Stimulated activated memory B cell treated with anti-CD40 and anti-IgM and Interleukin-4, amounts not matched to agents 10 μg/mL and 1 μg/mL and 100 μg/mL, for 72 hours (primary cell): ENCODE measurements around the gene SERPINA12.
"Not testable (repeated sequence)": the region's sequence is repeated elsewhere in the genome, so short reads cannot be mapped to it uniquely, and the experiment has no call there.

Experiments used
- ATAC-seq: fragments of 150-1000 bp; cut with Tn5 transposase; 2 replicates; pipeline ENCODE4 v1.10.0; 2021
- H3K27ac Mint-ChIP-seq: one replicate; pipeline ENCODE4 v1.8.0; 2022; ENCODE audit warnings: mild to moderate bottlenecking, mixed read lengths
- H3K27me3 Mint-ChIP-seq: one replicate; pipeline ENCODE4 v1.8.0; 2022; ENCODE audit warnings: mixed read lengths
- H3K36me3 Mint-ChIP-seq: one replicate; pipeline ENCODE4 v1.8.0; 2022; ENCODE audit warnings: mixed read lengths
- H3K4me1 Mint-ChIP-seq: one replicate; pipeline ENCODE4 v1.8.0; 2022; ENCODE audit warnings: mixed read lengths
- H3K4me3 Mint-ChIP-seq: one replicate; pipeline ENCODE4 v1.8.0; 2022; ENCODE audit warnings: mild to moderate bottlenecking, moderate library complexity, mixed read lengths
- H3K9me3 Mint-ChIP-seq: one replicate; pipeline ENCODE4 v1.8.0; 2022; ENCODE audit warnings: mixed read lengths

The SERPINA12 gene

DNA sequence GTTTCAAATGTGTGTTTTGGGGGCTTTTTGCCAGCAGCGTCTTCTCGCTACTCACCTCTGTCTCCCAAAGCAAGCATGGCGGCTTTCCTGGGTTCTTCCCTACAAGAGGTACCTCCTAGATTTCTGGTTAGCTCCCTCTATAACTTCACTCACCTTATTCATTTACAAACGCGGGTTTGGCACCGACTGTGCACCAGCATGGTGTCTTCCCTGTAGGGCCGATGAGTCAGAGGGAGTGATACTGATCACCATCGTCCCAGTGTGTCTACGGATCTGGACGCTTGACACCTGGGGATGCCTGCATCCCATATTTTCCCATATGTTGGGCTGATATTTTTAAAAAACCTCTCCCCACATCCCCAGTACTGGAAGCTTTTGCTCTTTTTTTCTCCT lies 8.0 kb upstream of the SERPINA12 start:
- no peak for ATAC-seq
- H3K4me1 Mint-ChIP-seq: no peaks in the 10 kb centered on the region
- no peaks in the 10 kb centered on the region for H3K36me3 Mint-ChIP-seq
- peaks cover 15% of the 10 kb centered on the region for H3K9me3 Mint-ChIP-seq
- H3K4me3 Mint-ChIP-seq: no peak overlapping the region
- H3K27ac Mint-ChIP-seq: no peak overlapping the region
- no peaks in the 10 kb centered on the region for H3K27me3 Mint-ChIP-seq

DNA sequence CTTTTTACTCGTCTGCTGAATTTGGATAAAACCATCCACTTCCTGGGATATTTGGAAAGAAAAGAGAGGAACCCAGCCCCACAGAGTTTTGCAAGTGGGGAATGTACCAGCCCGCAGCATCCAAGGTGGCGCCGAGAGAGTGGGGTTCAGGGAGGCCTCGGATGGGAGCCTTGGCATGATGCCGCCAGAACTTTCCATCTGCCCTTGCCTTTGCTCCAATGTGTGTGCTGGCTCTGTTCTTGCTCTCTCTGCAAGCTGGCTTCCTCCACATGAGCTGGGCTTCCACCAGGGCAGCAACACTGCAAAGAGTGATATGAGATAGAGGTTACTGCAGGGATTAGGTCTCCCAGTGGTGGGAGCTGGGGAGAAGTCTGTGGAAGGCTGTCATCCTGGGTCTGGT lies 6.6 kb upstream of the SERPINA12 start:
- Mint-ChIP-seq H3K9me3 (peaks cover 15% of the 10 kb centered on the region), H3K27ac (no peak overlapping the region), H3K36me3 (no peaks in the 10 kb centered on the region), H3K4me3 (no peak overlapping the region), H3K4me1 (no peaks in the 10 kb centered on the region), H3K27me3 (no peaks in the 10 kb centered on the region)
- no peak for ATAC-seq

DNA sequence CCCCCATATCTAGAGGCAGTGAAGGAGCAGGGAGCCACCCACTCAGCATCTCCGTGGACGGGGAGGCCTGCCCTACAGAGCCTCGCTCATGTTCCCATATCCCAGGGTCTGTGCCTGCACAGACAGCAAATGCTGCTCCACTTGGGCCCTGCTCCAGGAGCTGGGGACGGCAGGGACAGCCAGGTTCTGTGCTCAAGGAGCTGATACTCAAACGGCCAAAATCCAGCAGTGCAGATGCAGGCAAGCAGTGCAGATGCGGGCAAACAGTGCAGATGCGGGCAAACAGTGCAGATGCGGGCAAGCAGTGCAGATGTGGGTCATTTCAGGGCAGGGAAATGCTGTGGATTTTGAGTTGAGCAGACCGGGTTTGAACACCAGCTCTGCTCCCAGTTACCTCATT lies 6.2 kb upstream of the SERPINA12 start:
- no peak overlapping the region for H3K27ac Mint-ChIP-seq
- no peaks in the 10 kb centered on the region for H3K4me1 Mint-ChIP-seq
- H3K9me3 Mint-ChIP-seq: peaks cover 15% of the 10 kb centered on the region
- ATAC-seq: no peak
- H3K27me3 Mint-ChIP-seq: no peaks in the 10 kb centered on the region
- H3K36me3 Mint-ChIP-seq: no peaks in the 10 kb centered on the region
- H3K4me3 Mint-ChIP-seq: no peak overlapping the region

DNA sequence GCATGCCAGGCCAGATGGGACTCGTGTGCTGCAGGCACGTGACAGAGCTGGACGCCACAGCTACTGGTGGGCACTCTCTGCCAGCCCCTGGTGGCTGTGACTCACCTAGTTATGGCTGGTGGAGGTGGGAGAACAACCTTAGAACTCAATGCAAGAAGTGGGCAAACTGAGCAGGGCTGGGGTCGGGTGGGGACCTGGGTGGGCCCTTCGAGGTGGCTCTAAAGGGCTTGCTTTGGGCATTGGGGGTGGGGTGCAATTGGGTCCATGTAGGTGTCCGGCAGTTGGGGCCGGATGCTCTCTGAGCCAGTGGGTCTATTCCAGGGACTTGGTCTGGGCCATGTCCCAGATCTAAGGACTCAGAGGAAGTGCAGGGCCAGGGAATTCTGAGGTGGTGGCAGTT lies 5.1 kb upstream of the SERPINA12 start:
- Mint-ChIP-seq H3K36me3 (no peaks in the 10 kb centered on the region), H3K27me3 (no peaks in the 10 kb centered on the region), H3K9me3 (peaks cover 7% of the 10 kb centered on the region), H3K27ac (no peak overlapping the region), H3K4me3 (no peak overlapping the region), H3K4me1 (no peaks in the 10 kb centered on the region)
- no peak for ATAC-seq

DNA sequence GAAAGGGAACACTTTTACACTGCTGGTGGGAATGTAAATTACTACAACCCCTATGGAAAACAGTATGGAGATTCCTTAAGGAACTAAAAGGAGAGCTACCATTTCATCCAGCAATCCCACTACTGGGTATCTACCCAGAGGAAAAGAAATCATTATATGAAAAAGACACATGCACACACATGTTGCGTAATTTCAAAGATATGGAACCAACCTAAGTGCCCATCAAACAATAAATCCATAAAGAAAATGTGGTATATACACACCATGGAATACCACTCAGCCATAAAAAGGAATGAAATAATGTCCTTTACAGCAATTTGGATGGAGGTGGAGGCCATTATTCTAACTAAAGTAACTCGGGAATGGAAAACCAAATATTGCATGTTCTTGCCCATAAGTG lies 1.2 kb upstream of the SERPINA12 start:
- H3K9me3 Mint-ChIP-seq, H3K27me3 Mint-ChIP-seq, H3K4me1 Mint-ChIP-seq, ATAC-seq, H3K36me3 Mint-ChIP-seq, H3K27ac Mint-ChIP-seq, H3K4me3 Mint-ChIP-seq: not testable (repeated sequence)

DNA sequence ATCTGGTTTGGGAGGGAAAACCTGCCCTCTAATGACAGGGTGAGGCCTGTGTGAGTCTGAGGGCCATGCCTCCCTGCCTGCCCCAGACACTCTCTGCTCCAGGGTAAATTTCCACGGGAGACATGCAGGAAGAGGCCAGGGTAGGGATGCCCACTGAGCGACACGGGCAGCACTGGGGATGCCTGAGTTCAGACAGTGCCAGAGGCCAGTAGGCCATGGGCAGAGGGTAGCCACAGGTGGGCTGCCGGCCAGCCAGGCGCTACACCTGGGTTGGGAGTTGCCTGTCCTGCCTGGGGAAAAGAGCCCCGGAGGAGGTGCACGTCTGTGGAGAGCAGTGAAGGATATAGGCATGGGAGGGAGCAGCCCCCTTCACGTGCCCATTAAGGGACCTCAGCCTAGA lies 3.6 kb downstream of the SERPINA12 start:
- Mint-ChIP-seq H3K36me3 (no peaks in the 10 kb centered on the region), H3K9me3 (no peaks in the 10 kb centered on the region), H3K4me3 (no peak overlapping the region), H3K27me3 (peaks cover 15% of the 10 kb centered on the region), H3K27ac (no peak overlapping the region), H3K4me1 (no peaks in the 10 kb centered on the region)
- no peak for ATAC-seq

DNA sequence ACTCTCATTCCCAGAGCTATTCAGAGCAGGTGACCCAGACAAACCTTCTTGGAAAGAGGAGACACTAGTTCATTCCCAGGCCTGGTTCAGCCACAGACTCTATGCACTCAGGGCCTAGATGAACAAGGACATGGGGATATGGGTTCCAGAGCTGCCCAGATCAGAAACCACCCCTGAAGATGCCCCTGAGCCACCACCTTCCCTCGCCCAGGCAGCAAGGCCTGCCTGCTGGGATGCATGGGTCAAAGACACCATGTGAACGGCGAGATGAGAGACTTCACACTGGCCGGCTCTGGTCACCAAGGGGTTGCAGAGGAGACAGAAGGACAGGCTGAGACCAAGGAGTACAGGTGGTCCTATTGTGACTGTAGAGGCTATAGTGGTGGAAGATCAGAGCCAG lies 4.1 kb downstream of the SERPINA12 start:
- Mint-ChIP-seq H3K4me1 (no peaks in the 10 kb centered on the region), H3K9me3 (no peaks in the 10 kb centered on the region), H3K27me3 (peaks cover 19% of the 10 kb centered on the region), H3K27ac (no peak overlapping the region), H3K4me3 (no peak overlapping the region), H3K36me3 (no peaks in the 10 kb centered on the region)
- ATAC-seq: no peak

DNA sequence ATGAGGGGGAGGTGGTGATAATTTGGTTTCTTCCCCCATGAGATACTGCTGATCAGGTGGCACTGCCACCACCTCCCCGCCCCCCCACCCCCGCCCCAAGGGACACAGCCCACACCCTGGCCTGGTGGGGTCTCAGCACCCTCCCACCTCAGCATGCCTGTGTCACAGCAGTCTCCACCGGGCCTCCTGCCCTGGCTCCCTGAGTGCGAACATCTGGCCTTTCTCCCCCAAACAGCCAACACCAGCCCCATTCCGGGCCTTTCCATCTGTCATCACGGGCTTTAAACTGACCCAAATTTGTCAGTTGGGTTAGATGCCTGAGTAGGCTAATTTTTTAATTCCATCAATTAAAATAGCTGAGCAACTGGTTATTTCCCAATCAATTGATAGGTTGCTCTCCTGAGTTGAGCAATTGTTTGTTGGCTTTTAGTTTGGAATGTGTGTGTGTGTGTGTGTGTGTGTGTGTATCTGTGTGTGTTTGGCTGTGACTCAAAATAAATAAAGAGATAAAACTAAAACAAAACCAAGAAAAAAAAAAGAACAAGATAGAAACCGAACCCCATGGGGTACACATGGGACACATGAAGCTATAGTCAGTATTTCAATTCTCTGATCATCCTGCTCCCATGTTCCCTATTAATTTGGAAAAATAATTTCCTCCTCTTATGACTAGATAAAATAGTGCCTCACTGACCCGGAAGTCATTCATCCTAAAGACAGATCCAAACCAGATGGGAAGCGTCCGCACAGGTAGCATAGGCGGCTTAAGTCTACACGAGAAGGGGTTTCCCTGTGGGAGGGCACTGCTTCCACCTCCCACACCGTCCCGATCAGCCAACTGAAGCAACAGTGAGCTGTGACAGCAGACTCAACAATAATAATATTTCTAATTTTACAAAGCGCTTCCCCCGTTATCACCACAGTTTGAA lies 7.4 kb downstream of the SERPINA12 start:
- Mint-ChIP-seq H3K27me3 (peaks cover 23% of the 10 kb centered on the region), H3K27ac (no peak overlapping the region), H3K4me3 (no peak overlapping the region), H3K36me3 (no peaks in the 10 kb centered on the region), H3K9me3 (no peaks in the 10 kb centered on the region), H3K4me1 (no peaks in the 10 kb centered on the region)
- no peak for ATAC-seq

DNA sequence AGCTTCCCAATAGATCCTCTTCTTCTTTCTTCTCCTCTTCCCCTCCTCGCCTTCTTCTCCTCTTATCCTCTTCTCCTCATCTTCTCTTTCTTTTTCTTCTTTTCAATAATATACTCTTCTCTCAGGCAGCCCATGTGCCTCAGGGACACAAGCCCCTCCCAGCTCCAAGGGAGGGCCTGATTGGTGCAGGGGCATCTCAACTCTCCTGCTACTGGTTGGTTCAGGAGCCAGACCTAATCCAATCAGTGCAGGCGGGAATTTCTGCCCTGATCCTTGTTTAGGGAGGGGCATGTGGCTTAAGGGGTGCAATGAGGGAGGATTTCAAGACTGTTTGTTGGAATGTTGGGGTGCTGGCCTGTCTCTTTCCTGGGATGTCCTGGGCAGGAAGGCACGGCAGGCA lies 9.0 kb downstream of the SERPINA12 start:
- H3K27me3 Mint-ChIP-seq: peaks cover 12% of the 10 kb centered on the region
- H3K4me1 Mint-ChIP-seq: no peaks in the 10 kb centered on the region
- H3K9me3 Mint-ChIP-seq: no peaks in the 10 kb centered on the region
- no peaks in the 10 kb centered on the region for H3K36me3 Mint-ChIP-seq
- H3K4me3 Mint-ChIP-seq: no peak overlapping the region
- no peak overlapping the region for H3K27ac Mint-ChIP-seq
- ATAC-seq: no peak

DNA sequence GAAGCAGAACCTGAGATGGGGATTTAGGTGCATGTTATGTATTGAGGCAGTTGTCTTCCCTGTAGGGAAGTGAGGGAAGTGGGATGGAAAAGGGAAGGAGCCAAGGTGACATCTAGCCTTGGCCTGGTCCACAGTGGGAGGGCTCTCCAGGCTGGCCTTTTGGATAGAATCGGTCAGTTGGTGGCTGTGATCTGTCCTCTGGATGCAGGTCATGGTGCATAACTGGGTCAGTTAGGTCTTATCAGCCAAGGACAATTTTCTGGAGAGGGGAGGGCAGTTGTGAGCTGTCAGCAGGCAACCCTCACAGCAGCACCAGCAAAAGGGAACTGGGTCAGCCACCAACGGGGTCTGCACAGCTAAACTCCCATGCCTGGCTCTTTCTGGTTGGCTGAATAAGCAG lies 9.6 kb downstream of the SERPINA12 start:
- Mint-ChIP-seq H3K4me1 (no peaks in the 10 kb centered on the region), H3K4me3 (no peak overlapping the region), H3K27me3 (peaks cover 8% of the 10 kb centered on the region), H3K27ac (no peak overlapping the region), H3K36me3 (no peaks in the 10 kb centered on the region), H3K9me3 (no peaks in the 10 kb centered on the region)
- ATAC-seq: no peak

DNA sequence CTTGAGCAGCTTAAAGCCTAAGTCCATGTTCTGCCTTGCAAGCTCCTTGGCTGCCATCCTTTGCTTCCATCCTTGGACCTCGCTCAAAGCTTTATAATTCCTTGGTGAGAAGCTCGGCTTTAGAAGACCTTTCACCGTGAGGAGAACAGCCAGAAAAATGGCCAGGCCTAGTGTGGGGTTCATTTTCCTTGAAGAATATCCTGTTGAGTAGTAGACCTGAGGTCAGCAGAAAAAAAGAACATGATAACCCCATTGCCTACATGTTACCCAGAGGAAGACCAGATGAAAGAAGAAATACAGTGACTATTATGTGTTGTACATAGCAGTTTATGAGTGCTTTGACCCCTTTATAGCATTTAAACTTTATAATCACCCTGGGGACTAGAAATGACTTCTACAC lies 11.1 kb downstream of the SERPINA12 start:
- no peak for ATAC-seq
- Mint-ChIP-seq H3K36me3 (no peaks in the 10 kb centered on the region), H3K9me3 (no peaks in the 10 kb centered on the region), H3K4me1 (no peaks in the 10 kb centered on the region), H3K27ac (no peak overlapping the region), H3K27me3 (peaks cover 8% of the 10 kb centered on the region), H3K4me3 (no peak overlapping the region)

DNA sequence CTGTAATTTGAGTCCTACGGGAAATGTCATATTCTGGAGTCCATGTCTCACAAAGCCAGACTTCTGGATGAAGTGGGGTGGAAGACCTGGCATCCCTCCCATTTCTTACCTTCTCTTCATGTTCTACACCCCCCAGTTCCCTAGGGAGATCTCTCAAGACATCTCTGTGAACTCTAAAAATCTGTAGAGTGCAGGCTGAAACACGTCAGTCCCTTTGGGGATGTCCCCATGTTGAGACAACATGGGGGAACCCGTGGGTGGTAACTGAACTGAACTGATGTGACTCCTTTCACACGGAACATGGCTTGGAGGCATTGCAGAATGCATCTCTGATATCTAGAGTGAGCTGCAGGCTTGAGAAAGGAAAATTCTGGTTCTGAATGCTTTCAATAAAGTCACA lies 15.2 kb downstream of the SERPINA12 start:
- no peak for ATAC-seq
- Mint-ChIP-seq H3K9me3 (no peaks in the 10 kb centered on the region), H3K4me1 (no peaks in the 10 kb centered on the region)

DNA sequence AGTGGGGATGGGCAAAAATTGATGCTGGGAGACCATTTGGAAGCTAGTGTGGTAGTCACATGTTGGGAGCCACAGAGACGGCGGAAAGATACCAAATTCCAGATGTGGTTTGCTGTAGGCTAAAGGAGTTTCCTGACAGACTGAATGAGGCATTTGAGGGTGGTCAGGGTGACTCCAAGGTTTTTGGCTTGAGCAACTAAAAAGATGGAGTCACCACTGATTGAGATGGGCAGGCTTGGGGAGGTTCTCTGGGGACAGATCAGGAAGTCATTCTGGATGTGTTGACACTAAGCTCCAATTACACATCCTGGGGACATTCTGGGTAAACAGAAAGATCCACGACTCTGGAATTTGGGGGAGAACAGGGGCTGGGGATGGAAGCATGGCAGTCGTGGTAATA lies 17.8 kb downstream of the SERPINA12 start:
- Mint-ChIP-seq H3K4me1 (no peaks in the 10 kb centered on the region), H3K36me3 (no peaks in the 10 kb centered on the region), H3K4me3 (no peak overlapping the region), H3K9me3 (no peaks in the 10 kb centered on the region), H3K27ac (no peak overlapping the region), H3K27me3 (peaks cover 10% of the 10 kb centered on the region)
- no peak for ATAC-seq

More for the DNA sequence above, 15.2 kb downstream of the SERPINA12 start:
- Mint-ChIP-seq H3K27me3 (peaks cover 4% of the 10 kb centered on the region), H3K36me3 (no peaks in the 10 kb centered on the region), H3K4me3 (no peak overlapping the region), H3K27ac (no peak overlapping the region)

DNA sequence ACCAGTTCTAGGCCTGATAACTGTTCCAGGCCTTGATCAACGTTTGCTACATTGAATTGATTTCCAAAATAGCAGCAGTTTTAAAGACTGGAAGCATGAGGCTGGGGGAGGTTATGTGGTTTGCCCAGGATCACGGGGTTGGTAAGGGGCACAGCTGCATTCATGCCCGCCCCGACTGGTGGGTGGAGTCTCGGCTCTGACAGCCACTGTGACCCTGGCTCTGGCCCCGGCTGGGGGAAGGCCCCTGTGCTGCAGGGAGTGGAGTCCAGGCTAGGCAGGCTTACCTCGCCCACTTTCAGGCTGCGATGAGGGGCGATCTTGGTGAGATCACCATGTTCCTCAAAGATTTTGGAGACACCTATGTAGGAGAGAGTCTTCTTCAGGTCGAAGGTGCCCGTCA lies 19.9 kb downstream of the SERPINA12 start:
- Mint-ChIP-seq H3K4me1 (no peaks in the 10 kb centered on the region), H3K4me3 (no peak overlapping the region), H3K36me3 (no peaks in the 10 kb centered on the region), H3K27ac (no peak overlapping the region), H3K27me3 (peaks cover 30% of the 10 kb centered on the region), H3K9me3 (no peaks in the 10 kb centered on the region)
- no peak for ATAC-seq

DNA sequence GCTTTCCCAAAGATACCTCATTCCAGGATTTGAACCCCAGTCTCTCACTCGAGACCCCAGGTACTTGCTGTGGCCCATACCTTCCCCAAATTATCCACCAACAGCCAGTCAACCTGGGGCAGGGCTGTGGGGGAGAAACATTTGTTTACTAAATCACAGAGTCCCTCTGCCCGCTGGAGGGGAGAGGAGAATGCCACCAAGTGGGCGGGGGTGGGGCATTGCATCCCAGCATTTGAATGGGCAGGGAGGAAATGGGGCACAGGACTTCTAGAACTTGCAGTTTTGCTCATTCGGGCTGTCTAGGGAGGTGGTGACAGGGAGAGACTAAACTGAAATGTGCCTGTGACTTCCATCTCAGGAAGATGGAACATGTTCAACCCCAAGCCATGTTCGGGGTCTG lies 22.4 kb downstream of the SERPINA12 start:
- Mint-ChIP-seq H3K9me3 (peaks cover 2% of the 10 kb centered on the region), H3K27ac (no peak overlapping the region), H3K36me3 (no peaks in the 10 kb centered on the region), H3K27me3 (peaks cover 51% of the 10 kb centered on the region), H3K4me3 (no peak overlapping the region), H3K4me1 (peaks cover 13% of the 10 kb centered on the region)
- ATAC-seq: no peak

DNA sequence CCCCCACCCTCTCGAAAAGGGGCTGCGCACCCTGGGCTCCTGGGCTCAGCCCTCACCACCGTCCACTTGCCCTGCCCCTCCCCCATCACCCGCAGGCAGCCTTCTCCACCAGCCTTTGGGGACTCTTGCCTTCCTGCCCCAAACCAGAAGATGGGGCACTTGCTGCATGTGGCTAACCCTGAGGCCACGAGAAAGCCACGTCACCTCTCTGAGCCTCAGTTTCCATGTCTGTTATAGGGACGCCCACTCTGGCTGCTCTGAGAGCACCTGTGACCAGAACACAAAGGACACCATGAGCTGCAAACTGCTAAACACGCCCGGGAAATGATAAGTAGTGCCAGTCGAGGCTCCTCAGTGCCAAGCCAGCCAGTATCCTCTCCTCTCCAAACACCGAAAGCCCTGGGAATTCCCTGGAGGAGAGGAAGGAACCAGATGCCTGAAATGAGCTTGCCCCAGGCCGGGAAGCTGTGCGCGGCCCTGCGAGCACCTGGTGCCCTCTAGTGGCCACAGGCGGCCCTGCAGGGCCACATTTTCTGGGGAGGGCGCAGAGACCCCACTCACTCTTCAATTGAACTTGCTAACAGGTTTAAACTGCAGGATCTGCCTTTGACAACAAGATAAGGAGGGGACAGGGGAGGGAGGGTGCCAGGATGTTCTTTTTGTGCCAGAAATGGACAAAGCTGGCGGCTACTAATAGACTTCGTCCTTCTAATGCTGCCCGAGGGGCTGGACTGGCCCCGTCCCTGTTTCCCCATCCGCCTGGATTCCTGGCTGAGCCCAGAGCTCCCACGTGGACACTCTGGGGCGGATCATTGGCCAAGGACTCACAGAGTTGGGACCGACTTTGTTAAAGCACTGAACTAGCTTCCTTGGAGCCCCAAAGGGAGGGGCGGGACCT lies 23.1 kb downstream of the SERPINA12 start:
- Mint-ChIP-seq H3K4me3 (no peak overlapping the region), H3K36me3 (no peaks in the 10 kb centered on the region), H3K27me3 (peaks cover 51% of the 10 kb centered on the region), H3K27ac (no peak overlapping the region), H3K4me1 (peaks cover 13% of the 10 kb centered on the region), H3K9me3 (peaks cover 2% of the 10 kb centered on the region)
- ATAC-seq: no peak
